ENCODE data around the gene OR10G6.

The OR10G6 gene

DNA sequence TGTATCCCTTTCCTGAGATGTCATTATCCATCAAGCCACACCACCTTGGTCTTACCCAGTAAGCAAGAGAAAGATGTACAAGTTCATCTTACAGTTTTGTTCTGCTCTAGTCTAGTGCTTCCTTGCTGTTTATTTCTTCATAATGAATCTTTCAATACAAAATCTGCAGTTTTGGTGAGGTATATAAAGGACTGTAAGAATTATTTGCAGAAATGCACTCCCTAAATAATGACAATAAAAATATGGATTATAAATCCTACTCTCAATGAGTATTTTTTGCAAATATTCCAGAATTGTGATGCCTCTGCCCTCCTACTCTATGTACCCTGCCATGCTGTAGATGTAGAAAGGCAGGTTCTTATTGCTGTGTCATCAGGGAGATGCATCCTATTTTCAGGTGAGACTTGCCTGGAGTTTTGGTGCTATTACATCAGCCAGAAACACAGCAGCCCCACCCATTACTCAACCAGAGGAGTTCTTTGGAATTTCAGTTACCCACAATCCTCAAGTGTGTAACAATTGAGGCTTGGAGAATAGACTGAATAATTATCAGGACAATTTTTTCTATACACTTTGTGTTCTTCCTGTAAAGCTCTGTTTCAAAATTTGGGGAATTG, 17.1 kb downstream of the OR10G6 start, which contains the start of gene OR10S1:
TSS of gene OR10S1 (minus strand) at position 51 of the 617 bp plus-strand sequence. CDS start 117 bp downstream, outside the sequence.
- TF ChIP-seq CEBPB (IDR thresholded peaks at IDR 0.05) (no peak), ZBTB7A (IDR thresholded peaks at IDR 0.05; ENCODE audit: low read depth) (no peak)
- TF ChIP-seq, protein P1, sequence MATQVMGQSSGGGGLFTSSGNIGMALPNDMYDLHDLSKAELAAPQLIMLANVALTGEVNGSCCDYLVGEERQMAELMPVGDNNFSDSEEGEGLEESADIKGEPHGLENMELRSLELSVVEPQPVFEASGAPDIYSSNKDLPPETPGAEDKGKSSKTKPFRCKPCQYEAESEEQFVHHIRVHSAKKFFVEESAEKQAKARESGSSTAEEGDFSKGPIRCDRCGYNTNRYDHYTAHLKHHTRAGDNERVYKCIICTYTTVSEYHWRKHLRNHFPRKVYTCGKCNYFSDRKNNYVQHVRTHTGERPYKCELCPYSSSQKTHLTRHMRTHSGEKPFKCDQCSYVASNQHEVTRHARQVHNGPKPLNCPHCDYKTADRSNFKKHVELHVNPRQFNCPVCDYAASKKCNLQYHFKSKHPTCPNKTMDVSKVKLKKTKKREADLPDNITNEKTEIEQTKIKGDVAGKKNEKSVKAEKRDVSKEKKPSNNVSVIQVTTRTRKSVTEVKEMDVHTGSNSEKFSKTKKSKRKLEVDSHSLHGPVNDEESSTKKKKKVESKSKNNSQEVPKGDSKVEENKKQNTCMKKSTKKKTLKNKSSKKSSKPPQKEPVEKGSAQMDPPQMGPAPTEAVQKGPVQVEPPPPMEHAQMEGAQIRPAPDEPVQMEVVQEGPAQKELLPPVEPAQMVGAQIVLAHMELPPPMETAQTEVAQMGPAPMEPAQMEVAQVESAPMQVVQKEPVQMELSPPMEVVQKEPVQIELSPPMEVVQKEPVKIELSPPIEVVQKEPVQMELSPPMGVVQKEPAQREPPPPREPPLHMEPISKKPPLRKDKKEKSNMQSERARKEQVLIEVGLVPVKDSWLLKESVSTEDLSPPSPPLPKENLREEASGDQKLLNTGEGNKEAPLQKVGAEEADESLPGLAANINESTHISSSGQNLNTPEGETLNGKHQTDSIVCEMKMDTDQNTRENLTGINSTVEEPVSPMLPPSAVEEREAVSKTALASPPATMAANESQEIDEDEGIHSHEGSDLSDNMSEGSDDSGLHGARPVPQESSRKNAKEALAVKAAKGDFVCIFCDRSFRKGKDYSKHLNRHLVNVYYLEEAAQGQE (IDR thresholded peaks at IDR 0.05; ENCODE audit: low read depth): no peak

DNA sequence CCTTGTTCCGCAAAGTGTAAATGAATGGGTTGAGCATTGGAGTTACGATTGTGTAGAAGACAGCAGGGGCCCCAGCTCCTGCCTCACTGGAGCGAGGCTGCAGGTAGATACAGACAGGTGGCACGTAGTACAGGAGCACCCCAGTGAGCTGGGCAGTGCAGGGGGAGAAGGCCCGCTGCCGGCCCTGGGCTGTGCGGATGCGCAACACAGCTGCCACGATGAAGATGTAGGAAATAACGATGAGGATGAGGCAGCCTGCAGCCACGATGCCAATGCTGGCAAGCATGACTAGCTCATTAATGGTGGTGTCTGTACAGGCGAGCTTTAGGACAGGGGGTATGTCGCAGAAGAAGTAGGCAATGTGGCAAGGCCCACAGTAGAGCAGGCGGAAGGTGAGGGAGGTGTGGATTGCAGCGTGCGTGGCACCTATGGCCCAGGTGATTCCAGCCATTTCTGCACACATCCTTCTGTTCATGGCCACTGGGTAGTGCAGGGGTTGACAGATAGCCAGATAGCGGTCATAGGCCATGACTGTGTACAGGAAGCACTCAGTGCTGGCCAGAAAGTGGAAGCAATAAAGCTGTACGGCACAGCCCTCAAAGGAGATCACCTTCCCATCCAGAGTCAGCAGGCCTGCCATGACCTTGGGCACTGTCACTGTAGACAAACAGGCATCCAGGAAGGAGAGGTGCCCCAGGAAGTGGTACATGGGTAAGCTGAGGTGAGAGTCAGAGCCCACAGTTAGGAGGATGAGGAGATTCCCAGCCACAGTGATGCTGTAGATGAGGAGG, 18.0 kb downstream of the OR10G6 start:
- TF ChIP-seq, protein P2, sequence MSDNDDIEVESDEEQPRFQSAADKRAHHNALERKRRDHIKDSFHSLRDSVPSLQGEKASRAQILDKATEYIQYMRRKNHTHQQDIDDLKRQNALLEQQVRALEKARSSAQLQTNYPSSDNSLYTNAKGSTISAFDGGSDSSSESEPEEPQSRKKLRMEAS (IDR thresholded peaks at IDR 0.05): no peak
- no peak for TF ChIP-seq EGR1 (IDR thresholded peaks at IDR 0.05)
- TF ChIP-seq TAF1 (IDR thresholded peaks at IDR 0.05; ENCODE audit: low read depth): no peak
- no peak for TF ChIP-seq YY1 (IDR thresholded peaks at IDR 0.05; ENCODE audit: low read depth)
- TF ChIP-seq TEAD4 (IDR thresholded peaks at IDR 0.05): no peak
- TF ChIP-seq FOXM1 (IDR thresholded peaks at IDR 0.05; ENCODE audit: borderline replicate concordance, low read depth): no peak
- TF ChIP-seq, protein P1 (IDR thresholded peaks at IDR 0.05; ENCODE audit: low read depth): no peak

DNA sequence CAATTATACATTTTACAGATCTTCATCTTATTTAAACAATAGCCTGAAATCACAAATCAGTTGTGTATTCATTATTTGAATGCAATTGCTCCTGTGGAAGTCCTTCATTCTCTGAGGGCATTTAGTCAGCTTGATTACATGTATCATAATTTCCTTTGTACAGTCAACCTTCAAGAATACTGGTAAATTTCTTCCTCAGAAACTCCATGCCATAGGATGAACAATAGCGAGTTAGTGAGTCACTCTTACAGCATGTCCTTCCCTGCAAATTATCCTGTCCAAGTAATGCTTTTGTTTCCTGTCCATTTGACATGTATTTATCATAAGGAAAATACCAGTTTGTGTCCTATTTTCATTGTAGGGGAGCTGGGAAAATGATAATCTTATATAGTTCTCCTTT, 21.1 kb downstream of the OR10G6 start:
- TF ChIP-seq CREB1 (IDR thresholded peaks at IDR 0.05; ENCODE audit: low read depth) (no peak), ZBTB7A (IDR thresholded peaks at IDR 0.05; ENCODE audit: low read depth) (no peak), CEBPB (IDR thresholded peaks at IDR 0.05) (no peak), TCF12 (IDR thresholded peaks at IDR 0.05; ENCODE audit: low read depth) (no peak), TAF1 (IDR thresholded peaks at IDR 0.05; ENCODE audit: low read depth) (no peak)

DNA sequence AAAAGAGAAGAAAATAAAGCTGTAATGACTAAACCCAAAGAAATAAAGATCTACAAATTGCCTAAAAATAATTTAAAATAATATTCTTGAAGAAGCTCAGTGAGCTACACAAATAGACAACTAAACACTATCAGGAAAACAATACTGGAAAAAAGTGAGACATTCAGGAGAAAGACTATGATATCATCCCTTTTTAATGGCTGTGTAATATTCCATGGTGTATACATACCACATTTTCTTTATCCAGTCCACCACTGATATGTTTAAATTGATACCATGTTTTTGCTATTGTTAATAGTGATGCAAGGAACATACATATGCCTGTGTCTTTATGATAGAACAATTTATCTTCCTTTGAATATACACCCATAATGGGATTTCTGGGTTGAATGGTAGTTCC, 38.2 kb downstream of the OR10G6 start:
- TF ChIP-seq NFIC (IDR thresholded peaks at IDR 0.05) (no peak), TCF12 (IDR thresholded peaks at IDR 0.05; ENCODE audit: low read depth) (no peak), EP300 (IDR thresholded peaks at IDR 0.05; ENCODE audit: borderline replicate concordance) (no peak), ZBTB7A (IDR thresholded peaks at IDR 0.05; ENCODE audit: low read depth) (no peak), RAD21 (IDR thresholded peaks at IDR 0.05; ENCODE audit: low read depth) (no peak), TEAD4 (IDR thresholded peaks at IDR 0.05) (no peak), FOXM1 (IDR thresholded peaks at IDR 0.05; ENCODE audit: borderline replicate concordance, low read depth) (no peak), CREB1 (IDR thresholded peaks at IDR 0.05; ENCODE audit: low read depth) (no peak), TAF1 (IDR thresholded peaks at IDR 0.05; ENCODE audit: low read depth) (no peak), YY1 (IDR thresholded peaks at IDR 0.05; ENCODE audit: low read depth) (no peak), EGR1 (IDR thresholded peaks at IDR 0.05) (no peak), CEBPB (IDR thresholded peaks at IDR 0.05) (no peak)
- TF ChIP-seq, protein P2 (IDR thresholded peaks at IDR 0.05): no peak
- TF ChIP-seq, protein P3, sequence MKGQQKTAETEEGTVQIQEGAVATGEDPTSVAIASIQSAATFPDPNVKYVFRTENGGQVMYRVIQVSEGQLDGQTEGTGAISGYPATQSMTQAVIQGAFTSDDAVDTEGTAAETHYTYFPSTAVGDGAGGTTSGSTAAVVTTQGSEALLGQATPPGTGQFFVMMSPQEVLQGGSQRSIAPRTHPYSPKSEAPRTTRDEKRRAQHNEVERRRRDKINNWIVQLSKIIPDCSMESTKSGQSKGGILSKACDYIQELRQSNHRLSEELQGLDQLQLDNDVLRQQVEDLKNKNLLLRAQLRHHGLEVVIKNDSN (IDR thresholded peaks at IDR 0.05): no peak
- TF ChIP-seq, protein P1 (IDR thresholded peaks at IDR 0.05; ENCODE audit: low read depth): no peak

DNA sequence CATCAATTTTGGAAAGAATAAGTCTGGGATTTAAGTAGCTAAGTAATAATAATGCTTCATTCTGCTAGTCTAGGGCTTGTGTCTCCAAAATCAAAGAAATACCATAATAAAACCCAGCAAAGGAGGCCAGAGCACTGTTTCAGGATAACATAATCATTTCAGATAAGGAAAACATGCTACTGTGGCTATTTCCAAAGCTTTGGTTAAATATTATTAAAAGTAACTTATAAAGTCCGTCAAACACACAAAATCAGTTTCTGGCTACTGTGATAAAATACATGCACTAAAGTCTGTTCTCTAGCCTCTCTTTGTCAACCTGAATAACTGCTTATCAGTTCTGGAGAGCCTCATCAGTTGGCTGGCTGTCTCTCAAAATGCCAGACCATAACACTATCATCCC, 49.8 kb downstream of the OR10G6 start:
- no peak for TF ChIP-seq CEBPB (IDR thresholded peaks at IDR 0.05)
- TF ChIP-seq TAF1 (IDR thresholded peaks at IDR 0.05; ENCODE audit: low read depth): no peak
- no peak for TF ChIP-seq NFIC (IDR thresholded peaks at IDR 0.05)
- TF ChIP-seq ZBTB7A (IDR thresholded peaks at IDR 0.05; ENCODE audit: low read depth): no peak
- TF ChIP-seq TEAD4 (IDR thresholded peaks at IDR 0.05): no peak
- TF ChIP-seq, protein P1 (IDR thresholded peaks at IDR 0.05; ENCODE audit: low read depth): no peak
- TF ChIP-seq, protein P2 (IDR thresholded peaks at IDR 0.05): no peak
- no peak for TF ChIP-seq EP300 (IDR thresholded peaks at IDR 0.05; ENCODE audit: borderline replicate concordance)
- TF ChIP-seq FOXM1 (IDR thresholded peaks at IDR 0.05; ENCODE audit: borderline replicate concordance, low read depth): no peak
- TF ChIP-seq TCF12 (IDR thresholded peaks at IDR 0.05; ENCODE audit: low read depth): no peak

Data from Ishikawa (cell line).